ENCODE results near the gene SEZ6L2. TPM values are rescaled to one million over a fixed set of nuclear protein-coding genes. Genes with fewer than 3 reads are reported as not detected.

SEZ6L2 gene
- total RNA-seq, 1 donor from 2014 or later = 15.7 TPM

DNA sequence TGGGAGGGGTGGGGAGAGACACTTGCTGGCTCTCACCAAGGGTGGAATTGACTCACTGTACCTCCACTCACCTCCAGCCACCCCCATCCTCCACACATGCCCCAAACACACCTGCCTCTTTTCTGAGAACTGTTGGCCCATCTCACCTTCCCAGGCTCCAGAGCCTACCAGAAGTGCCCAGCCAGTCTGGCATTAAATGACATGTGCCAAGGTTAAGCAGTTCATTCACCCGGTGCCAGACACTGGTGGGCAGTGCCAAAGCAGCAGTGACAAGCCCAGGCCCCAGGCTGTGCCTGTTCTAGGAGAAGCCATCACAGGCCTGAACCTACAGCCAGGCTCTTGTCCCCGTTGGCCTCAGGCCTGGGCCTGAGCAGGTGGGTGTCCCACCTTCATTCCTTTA lies 67.9 kb downstream of the SEZ6L2 start:
- intact Hi-C loops (cut with DNase I) = no loop called here
- Histone ChIP-seq H3K4me1 (peaks cover 26% of the 10 kb centered on the region), H3K36me3 (peaks cover 0 to 58% of the 10 kb centered on the region in 2 donors), H3K9me3 (no peaks in the 10 kb centered on the region), H3K27me3 (no peaks in the 10 kb centered on the region), H3K4me3 (no peak overlapping the region), H3K27ac (no peak overlapping the region)
- no peak for TF ChIP-seq POLR2A (IDR thresholded peaks at IDR 0.05)
- TF ChIP-seq, protein P1, sequence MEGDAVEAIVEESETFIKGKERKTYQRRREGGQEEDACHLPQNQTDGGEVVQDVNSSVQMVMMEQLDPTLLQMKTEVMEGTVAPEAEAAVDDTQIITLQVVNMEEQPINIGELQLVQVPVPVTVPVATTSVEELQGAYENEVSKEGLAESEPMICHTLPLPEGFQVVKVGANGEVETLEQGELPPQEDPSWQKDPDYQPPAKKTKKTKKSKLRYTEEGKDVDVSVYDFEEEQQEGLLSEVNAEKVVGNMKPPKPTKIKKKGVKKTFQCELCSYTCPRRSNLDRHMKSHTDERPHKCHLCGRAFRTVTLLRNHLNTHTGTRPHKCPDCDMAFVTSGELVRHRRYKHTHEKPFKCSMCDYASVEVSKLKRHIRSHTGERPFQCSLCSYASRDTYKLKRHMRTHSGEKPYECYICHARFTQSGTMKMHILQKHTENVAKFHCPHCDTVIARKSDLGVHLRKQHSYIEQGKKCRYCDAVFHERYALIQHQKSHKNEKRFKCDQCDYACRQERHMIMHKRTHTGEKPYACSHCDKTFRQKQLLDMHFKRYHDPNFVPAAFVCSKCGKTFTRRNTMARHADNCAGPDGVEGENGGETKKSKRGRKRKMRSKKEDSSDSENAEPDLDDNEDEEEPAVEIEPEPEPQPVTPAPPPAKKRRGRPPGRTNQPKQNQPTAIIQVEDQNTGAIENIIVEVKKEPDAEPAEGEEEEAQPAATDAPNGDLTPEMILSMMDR (IDR thresholded peaks at IDR 0.05) = no peak
- TF ChIP-seq POLR2AphosphoS5 (IDR thresholded peaks at IDR 0.05; ENCODE audit: insufficient read depth in 1 of 2, low read depth in 1 of 2) = no peak
- no peak for DNase-seq (ENCODE audit: extremely low spot score in 2 of 2)

DNA sequence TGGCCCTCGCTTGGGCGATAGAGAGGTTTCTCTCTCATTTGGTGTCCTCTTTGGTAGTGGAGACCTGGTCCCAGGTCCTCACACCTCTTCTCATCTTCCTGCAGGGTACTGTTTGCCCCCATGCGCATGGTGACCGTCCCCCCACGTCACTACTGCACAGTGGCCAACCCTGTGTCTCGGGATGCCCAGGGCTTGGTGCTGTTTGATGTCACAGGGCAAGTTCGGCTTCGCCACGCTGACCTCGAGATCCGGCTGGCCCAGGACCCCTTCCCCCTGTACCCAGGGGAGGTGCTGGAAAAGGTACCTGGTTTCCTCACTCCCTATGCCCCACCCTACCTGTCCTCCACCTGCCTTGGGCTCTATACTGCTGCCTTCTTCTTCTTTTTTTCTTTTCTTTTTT lies 68.6 kb downstream of the SEZ6L2 start:
- H3K27ac ChIP-seq = no peak overlapping the region
- TF ChIP-seq, protein P1 (IDR thresholded peaks at IDR 0.05) = no peak
- TF ChIP-seq POLR2AphosphoS5 (IDR thresholded peaks at IDR 0.05; ENCODE audit: insufficient read depth in 1 of 2, low read depth in 1 of 2) = no peak
- no peak for TF ChIP-seq POLR2A (IDR thresholded peaks at IDR 0.05)
- no peak for DNase-seq (ENCODE audit: extremely low spot score in 2 of 2)
- peaks cover 33% of the 10 kb centered on the region for H3K4me1 ChIP-seq
- H3K4me3 ChIP-seq = no peak overlapping the region
- peaks cover 0 to 51% of the 10 kb centered on the region in 2 donors for H3K36me3 ChIP-seq
- H3K9me3 ChIP-seq = no peaks in the 10 kb centered on the region
- intact Hi-C loops (cut with DNase I) = no loop called here
- H3K27me3 ChIP-seq = no peaks in the 10 kb centered on the region

DNA sequence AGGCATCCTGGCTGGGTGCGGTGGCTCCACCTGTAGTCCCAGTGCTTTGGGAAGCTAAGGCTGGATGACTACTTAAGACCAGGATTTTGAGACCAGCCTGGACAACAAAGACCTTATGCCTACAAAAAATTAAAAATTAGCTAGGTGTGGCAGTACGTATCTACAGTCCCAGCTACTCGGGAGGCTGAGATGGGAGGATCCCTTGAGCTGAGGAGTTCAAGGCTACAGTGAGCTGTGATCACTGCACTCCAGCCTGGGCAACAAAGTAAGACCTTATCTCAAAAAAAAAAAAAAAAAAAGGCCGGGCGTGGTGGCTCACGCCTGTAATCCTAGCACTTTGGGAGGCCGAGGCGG lies 73.0 kb downstream of the SEZ6L2 start:
- no peak for DNase-seq (ENCODE audit: extremely low spot score in 2 of 2)
- peak overlapping the region; percentile 93 for H3K27ac ChIP-seq
- H3K9me3 ChIP-seq = no peaks in the 10 kb centered on the region
- peaks cover 0 to 12% of the 10 kb centered on the region in 2 donors for H3K36me3 ChIP-seq
- TF ChIP-seq POLR2AphosphoS5 (IDR thresholded peaks at IDR 0.05; ENCODE audit: insufficient read depth in 1 of 2, low read depth in 1 of 2) (no peak), POLR2A (IDR thresholded peaks at IDR 0.05) (no peak)
- TF ChIP-seq, protein P1 (IDR thresholded peaks at IDR 0.05) = no peak
- intact Hi-C loops (cut with DNase I) = no loop called here
- H3K4me1 ChIP-seq = peaks cover 77% of the 10 kb centered on the region
- H3K4me3 ChIP-seq = no peak overlapping the region
- H3K27me3 ChIP-seq = no peaks in the 10 kb centered on the region

GRCh38 chr16:29825145-29826044 lies 74.0 kb downstream of the SEZ6L2 start:
- peaks cover 83% of the 10 kb centered on the region for H3K4me1 ChIP-seq
- H3K9me3 ChIP-seq = no peaks in the 10 kb centered on the region
- DNase-seq (ENCODE audit: extremely low spot score in 2 of 2) = peak in 1 of 2 donors; percentile 89

More at GRCh38 chr16:29825145-29826044, 74.0 kb downstream of the SEZ6L2 start:
- no peak for TF ChIP-seq POLR2A (IDR thresholded peaks at IDR 0.05)
- peak in 1 of 2 donors; percentile 81 for TF ChIP-seq POLR2AphosphoS5 (IDR thresholded peaks at IDR 0.05; ENCODE audit: insufficient read depth in 1 of 2, low read depth in 1 of 2)
- TF ChIP-seq, protein P1 (IDR thresholded peaks at IDR 0.05) = no peak
- intact Hi-C loops (cut with DNase I) = no loop called here
- no peaks in the 10 kb centered on the region for H3K27me3 ChIP-seq
- peak overlapping the region in 1 of 2 donors; percentile 17 for H3K4me3 ChIP-seq
- H3K27ac ChIP-seq = peak overlapping the region; percentile 93
- peaks cover 0 to 3% of the 10 kb centered on the region in 2 donors for H3K36me3 ChIP-seq

Measured in vagina (tissue), 2 donors.